Tibial nerve (tissue), 4 donors: ENCODE results near the gene RAD17. TPM values are rescaled to one million over a fixed set of nuclear protein-coding genes. Genes with fewer than 3 reads are reported as not detected.

Source experiments
- DNase-seq, 2 donors: peaks; one replicate each; pipeline ENCODE4 v3.0.0-alpha.2; 2019; ENCODE audit warnings: low spot score in 2 of 2
- H3K27ac ChIP-seq, 4 donors: fragments of 200-600 bp; sonication (generic) in 3 of 4; one replicate each; pipeline ENCODE4 v1.5.1; 2017 to 2019; ENCODE audit warnings: mild to moderate bottlenecking in 1 of 4
- H3K27me3 ChIP-seq, 2 donors: fragments of 200-600 bp; sonication (generic) in 1 of 2; one replicate each; pipeline versions ENCODE4 v1.5.1 to v1.6.0; 2017 to 2019
- H3K36me3 ChIP-seq, 3 donors: fragments of 200-600 bp; sonication (generic); one replicate each; pipeline ENCODE4 v1.5.1; 2018 to 2019
- H3K4me1 ChIP-seq, 4 donors: fragments of 200-600 bp; sonication (generic) in 3 of 4; one replicate each; pipeline ENCODE4 v1.5.1; 2017 to 2019
- H3K4me3 ChIP-seq, 4 donors: fragments of 200-600 bp; sonication (generic) in 3 of 4; one replicate each; pipeline ENCODE4 v1.5.1; 2017 to 2019; ENCODE audit warnings: mild to moderate bottlenecking in 1 of 4, moderate library complexity in 1 of 4
- H3K9me3 ChIP-seq, 4 donors: fragments of 200-600 bp; sonication (generic) in 3 of 4; one replicate each; pipeline ENCODE4 v1.5.1; 2017 to 2019
- CTCF ChIP-seq, 5 experiments: fragments of 200-600 bp in 3 of 5; fragments of 450-650 bp in 2 of 5; sonication (generic) in 3 of 5; IDR thresholded peaks; one replicate each; pipeline ENCODE4 v1.5.1; 2016 to 2019; ENCODE audit warnings: antibody characterized with exemption in 5 of 5, mild to moderate bottlenecking in 3 of 5, moderate library complexity in 2 of 5
- EP300 ChIP-seq, 2 donors: sonication (generic); formaldehyde crosslinking; IDR thresholded peaks; one replicate each; pipeline ENCODE4 v1.6.1; 2017; ENCODE audit warnings: antibody characterized with exemption in 2 of 2, mild to moderate bottlenecking in 1 of 2
- POLR2A ChIP-seq, 2 donors: fragments of 450-650 bp; IDR thresholded peaks; one replicate each; pipeline ENCODE4 v1.6.1; 2017; ENCODE audit warnings: antibody characterized with exemption in 2 of 2, mild to moderate bottlenecking in 2 of 2, moderate library complexity in 2 of 2
- WGBS, 2 donors: methylation state at CpG; one replicate each; pipeline ENCODE4 v1.1.5; 2018; 5-methylcytosine and 5-hydroxymethylcytosine counted together
- total RNA-seq, 4 donors: library from RNA; depleted of rRNA; stranded (reverse); fragments of >200 nt; gene quantifications; one replicate each; pipeline ENCODE4 v1.1.0, GENCODE V29; 2016

Gene RAD17
- total RNA-seq, 4 donors from 2014 or later, result 11.4 to 27.8 (median 19.0) TPM

GRCh38 chr5:69404659-69405330 is 35.2 kb downstream of the RAD17 start:
- Histone ChIP-seq H3K27me3 (no peaks in the 10 kb centered on the region), H3K36me3 (peaks cover 0 to 94% (median 15%) of the 10 kb centered on the region in 3 donors), H3K4me1 (no peaks in the 10 kb centered on the region), H3K4me3 (no peak overlapping the region), H3K9me3 (no peaks in the 10 kb centered on the region), H3K27ac (no peak overlapping the region)
- no peak for DNase-seq
- WGBS, 2 donors, result 88 to 89% methylated on average over 15 of the region's 15 CpGs
- no peak for TF ChIP-seq EP300 (IDR thresholded peaks at IDR 0.05)
- TF ChIP-seq CTCF (IDR thresholded peaks at IDR 0.05), result no peak
- TF ChIP-seq POLR2A (IDR thresholded peaks at IDR 0.05), result no peak

GRCh38 chr5:69414885-69415583 is 45.4 kb downstream of the RAD17 start, which contains the start of gene MARVELD2:
Gene MARVELD2 (plus strand): TSS chr5:69415116. CDS start chr5:69419386, 4,270 bp downstream.
- Histone ChIP-seq H3K27me3 (no peaks in the 10 kb centered on the region), H3K9me3 (no peaks in the 10 kb centered on the region), H3K27ac (peak within 1 kb of the TSS in 2 of 4 donors; percentile 47 to 78), H3K4me1 (peaks cover 0 to 12% (median 0%) of the 10 kb centered on the region in 4 donors), H3K36me3 (peaks cover 0 to 60% (median 0%) of the 10 kb centered on the region in 3 donors), H3K4me3 (peak within 1 kb of the TSS; percentile 30 to 71 (median 54))
- WGBS, 2 donors, result 25 to 31% methylated on average over 22 to 34 of the region's 78 CpGs
- TF ChIP-seq POLR2A (IDR thresholded peaks at IDR 0.05), result no peak
- TF ChIP-seq CTCF (IDR thresholded peaks at IDR 0.05), result peak in 2 of 5 experiments; percentile 13 to 39
- no peak for TF ChIP-seq EP300 (IDR thresholded peaks at IDR 0.05)
- DNase-seq, result peak; percentile 33 to 34

- Histone ChIP-seq H3K4me3 (peak overlapping the region; percentile 30 to 71 (median 54)), H3K27me3 (no peaks in the 10 kb centered on the region)
- 55 to 60% methylated on average over 18 of the region's 18 CpGs for WGBS, 2 donors
Observed at GRCh38 chr5:69415584-69415958, 46.0 kb downstream of the RAD17 start.

GRCh38 chr5:69416180-69416579 is 46.6 kb downstream of the RAD17 start:
- Histone ChIP-seq H3K36me3 (peaks cover 0 to 49% (median 0%) of the 10 kb centered on the region in 3 donors), H3K27ac (no peak overlapping the region), H3K9me3 (no peaks in the 10 kb centered on the region), H3K4me3 (peak overlapping the region in 1 of 4 donors; percentile 71), H3K4me1 (peaks cover 0 to 12% (median 0%) of the 10 kb centered on the region in 4 donors), H3K27me3 (no peaks in the 10 kb centered on the region)
- WGBS, 2 donors, result 82 to 88% methylated on average over 6 of the region's 6 CpGs
- DNase-seq, result no peak
- TF ChIP-seq POLR2A (IDR thresholded peaks at IDR 0.05) (no peak), CTCF (IDR thresholded peaks at IDR 0.05) (no peak), EP300 (IDR thresholded peaks at IDR 0.05) (no peak)

More at GRCh38 chr5:69415584-69415958, 46.0 kb downstream of the RAD17 start:
- TF ChIP-seq CTCF (IDR thresholded peaks at IDR 0.05) (no peak), EP300 (IDR thresholded peaks at IDR 0.05) (no peak), POLR2A (IDR thresholded peaks at IDR 0.05) (no peak)
- Histone ChIP-seq H3K4me1 (peaks cover 0 to 12% (median 0%) of the 10 kb centered on the region in 4 donors), H3K27ac (peak overlapping the region in 2 of 4 donors; percentile 47 to 78), H3K36me3 (peaks cover 0 to 56% (median 0%) of the 10 kb centered on the region in 3 donors), H3K9me3 (no peaks in the 10 kb centered on the region)
- DNase-seq, result no peak

- H3K27me3 ChIP-seq, result no peaks in the 10 kb centered on the region
- peaks cover 0 to 44% (median 0%) of the 10 kb centered on the region in 3 donors for H3K36me3 ChIP-seq
- H3K4me1 ChIP-seq, result peaks cover 0 to 12% (median 0%) of the 10 kb centered on the region in 4 donors
- H3K4me3 ChIP-seq, result no peak overlapping the region
- H3K27ac ChIP-seq, result no peak overlapping the region
- H3K9me3 ChIP-seq, result no peaks in the 10 kb centered on the region
- TF ChIP-seq CTCF (IDR thresholded peaks at IDR 0.05) (no peak), EP300 (IDR thresholded peaks at IDR 0.05) (no peak)
- no peak for DNase-seq
Observed at GRCh38 chr5:69416699-69417098, 47.1 kb downstream of the RAD17 start.
